NK-92 (cell line): ENCODE results near the gene BGN.

Source experiments
- DNase-seq: peaks from one replicate; lab custom pipeline; 2025; ENCODE audit not compliant: unreplicated experiment; lab: John Stamatoyannopoulos, UW

Gene BGN

GRCh38 chrX:153494541-153495361 lies at the start of gene BGN:
Gene BGN, plus strand, starts transcription at chrX:153494980. Its CDS starts 9,652 bp downstream, at chrX:153504632.
- DNase-seq = no peak

- DNase-seq = no peak
Observed at GRCh38 chrX:153445106-153445855, 49.5 kb upstream of the BGN start.

GRCh38 chrX:153445856-153446635 lies 48.7 kb upstream of the BGN start, which contains the start of gene TREX2:
Gene TREX2, minus strand, starts transcription at chrX:153446056. Its CDS starts 626 bp downstream, at chrX:153445430.
- no peak for DNase-seq

- no peak for DNase-seq
Observed at GRCh38 chrX:153446636-153446936, 48.2 kb upstream of the BGN start.

- no peak for DNase-seq
Observed at GRCh38 chrX:153446950-153447580, 47.7 kb upstream of the BGN start.

- DNase-seq = no peak
Observed at GRCh38 chrX:153447581-153447960, 47.2 kb upstream of the BGN start.

GRCh38 chrX:153448556-153449367 lies 46.0 kb upstream of the BGN start:
- DNase-seq = no peak

- no peak for DNase-seq
Observed at GRCh38 chrX:153449368-153450113, 45.2 kb upstream of the BGN start.

- DNase-seq = no peak
Observed at GRCh38 chrX:153450114-153450948, 44.4 kb upstream of the BGN start.

- no peak for DNase-seq
Observed at GRCh38 chrX:153450949-153451277, 43.9 kb upstream of the BGN start.

GRCh38 chrX:153454901-153455550 lies 39.8 kb upstream of the BGN start:
- no peak for DNase-seq

GRCh38 chrX:153455571-153455970 lies 39.2 kb upstream of the BGN start:
- no peak for DNase-seq

GRCh38 chrX:153456161-153456560 lies 38.6 kb upstream of the BGN start:
- no peak for DNase-seq

GRCh38 chrX:153456704-153457103 lies 38.1 kb upstream of the BGN start:
- DNase-seq = no peak

- DNase-seq = no peak
Observed at GRCh38 chrX:153457136-153457825, 37.5 kb upstream of the BGN start.

- DNase-seq = no peak
Observed at GRCh38 chrX:153457827-153458466, 36.8 kb upstream of the BGN start.

- no peak for DNase-seq
Observed at GRCh38 chrX:153458476-153458875, 36.3 kb upstream of the BGN start.
